Activated CD4-positive, alpha-beta T cell treated with anti-CD3 and anti-CD28 coated beads for 36 hours (primary cell): ENCODE results near the gene CRYGN. TPM values are rescaled to one million over a fixed set of nuclear protein-coding genes. Genes with fewer than 3 reads are reported as not detected.

Source experiments
- ATAC-seq: fragments of 200-7000 bp; cut with Tn5 transposase; one replicate; pipeline ENCODE4 v1.10.0; 2021; ENCODE audit warnings: mild to moderate bottlenecking, moderate library complexity
- CTCF ChIA-PET: fragments of 350-600 bp; sonication (Branson Sonifier 250); formaldehyde crosslinking; loops from one replicate; lab custom pipeline; 2021; ENCODE audit warnings: antibody characterized with exemption; lab: Charles Lee
- POLR2A ChIA-PET: fragments of 350-600 bp; sonication (Branson Sonifier 250); formaldehyde crosslinking; loops from one replicate; lab custom pipeline; 2021; ENCODE audit warnings: antibody characterized with exemption, inconsistent platforms; lab: Charles Lee
- DNase-seq: peaks from one replicate; pipeline ENCODE4 v3.0.0-alpha.2; 2020
- H3K27ac Mint-ChIP-seq: one replicate; pipeline ENCODE4 v1.8.0; 2021; ENCODE audit warnings: mixed read lengths
- H3K27me3 Mint-ChIP-seq: one replicate; pipeline ENCODE4 v1.8.0; 2021; ENCODE audit warnings: mixed read lengths
- H3K36me3 Mint-ChIP-seq: one replicate; pipeline ENCODE4 v1.8.0; 2021; ENCODE audit warnings: low read depth, mixed read lengths
- H3K4me1 Mint-ChIP-seq: one replicate; pipeline ENCODE4 v1.8.0; 2021; ENCODE audit warnings: mixed read lengths
- H3K4me3 Mint-ChIP-seq: one replicate; pipeline ENCODE4 v1.8.0; 2021; ENCODE audit warnings: mild to moderate bottlenecking, moderate library complexity, mixed read lengths
- H3K9me3 Mint-ChIP-seq: one replicate; pipeline ENCODE4 v1.8.0; 2021; ENCODE audit warnings: low read depth, mixed read lengths
- intact Hi-C, 2 experiments: fragments of 100-400 bp; cut with DNase I in 1 of 2; cut with micrococcal nuclease in 1 of 2; formaldehyde crosslinking; loops; one replicate each; pipeline versions ENCODE4 v1.14.2 to v1.15.1; 2022 to 2024; cut with DNase I, micrococcal nuclease
- total RNA-seq, 2 experiments: library from RNA; stranded (reverse); gene quantifications; one replicate each; pipeline ENCODE4 v1.2.3, GENCODE V29; 2021

CRYGN gene
- total RNA-seq, 2 experiments from 2014 or later, result 0.11 TPM; not detected in 1

DNA sequence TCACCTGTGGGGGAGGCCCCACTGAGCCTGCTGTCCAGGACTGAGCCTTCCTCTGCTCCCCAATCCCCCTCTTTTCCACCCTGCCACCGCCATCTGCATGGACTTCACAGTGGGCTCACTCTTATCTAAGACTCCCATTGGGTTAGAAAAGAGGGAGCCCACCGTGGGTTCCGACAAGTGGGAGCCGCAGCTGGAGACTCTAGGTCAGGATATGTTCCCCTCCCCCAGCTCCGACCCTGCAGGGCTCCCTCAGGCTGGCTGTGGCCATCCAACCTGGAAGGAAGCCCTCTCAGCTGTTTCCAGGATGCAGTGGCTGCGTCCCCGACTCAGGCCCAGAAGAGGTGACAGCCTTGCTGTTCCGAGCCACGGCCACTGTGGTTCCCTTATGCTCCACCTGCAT is 34.9 kb downstream of the CRYGN start:
- H3K9me3 Mint-ChIP-seq, result no peaks in the 10 kb centered on the region
- H3K4me1 Mint-ChIP-seq, result peaks cover 6% of the 10 kb centered on the region
- no peak overlapping the region for H3K4me3 Mint-ChIP-seq
- ChIA-PET POLR2A (no interaction called here), CTCF (interaction anchor here (0.6 kb wide), 1 partner anchor 35 kb away, joined by 3 read pairs; the partner anchor contains the start of gene CRYGN)
- DNase-seq (no peak), ATAC-seq (no peak)
- intact Hi-C loops, result no loop called here
- H3K27me3 Mint-ChIP-seq, result peaks cover 10% of the 10 kb centered on the region
- H3K27ac Mint-ChIP-seq, result no peak overlapping the region
- no peaks in the 10 kb centered on the region for H3K36me3 Mint-ChIP-seq

- ATAC-seq (no peak), DNase-seq (no peak)
- Mint-ChIP-seq H3K4me3 (no peak overlapping the region), H3K4me1 (peaks cover 6% of the 10 kb centered on the region), H3K9me3 (no peaks in the 10 kb centered on the region), H3K36me3 (no peaks in the 10 kb centered on the region), H3K27me3 (peaks cover 10% of the 10 kb centered on the region), H3K27ac (no peak overlapping the region)
- CTCF ChIA-PET, result interaction anchor here (0.6 kb wide), 1 partner anchor 36 kb away, joined by 3 read pairs; the partner anchor contains the start of gene CRYGN
- POLR2A ChIA-PET, result no interaction called here
- intact Hi-C loops, result no loop called here
Measured at GRCh38 chr7:151404216-151405011, 35.5 kb downstream of the CRYGN start.

DNA sequence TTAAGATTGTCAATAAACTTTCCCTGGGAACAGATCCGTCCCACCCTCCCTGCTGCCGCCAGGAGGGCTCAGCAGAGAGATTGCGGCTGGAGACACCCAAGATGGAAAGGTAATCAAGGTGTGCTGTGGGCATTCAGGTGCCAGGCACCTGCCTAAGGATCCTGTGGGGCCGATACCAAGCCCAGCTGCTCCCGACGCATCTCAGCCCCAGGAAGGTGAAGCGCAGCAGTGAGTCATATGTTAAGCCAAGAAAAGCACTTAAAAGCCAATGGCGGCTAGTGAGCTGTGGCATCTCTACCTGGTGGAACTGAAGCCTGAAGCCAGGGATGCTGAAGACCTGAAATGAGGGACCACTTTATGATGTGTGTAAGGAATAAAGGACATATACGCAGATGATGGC is 36.2 kb downstream of the CRYGN start:
- ChIA-PET CTCF (no interaction called here), POLR2A (no interaction called here)
- ATAC-seq (no peak), DNase-seq (no peak)
- intact Hi-C loops, result no loop called here
- Mint-ChIP-seq H3K4me3 (no peak overlapping the region), H3K36me3 (no peaks in the 10 kb centered on the region), H3K27me3 (peaks cover 6% of the 10 kb centered on the region), H3K27ac (no peak overlapping the region), H3K9me3 (no peaks in the 10 kb centered on the region), H3K4me1 (peaks cover 3% of the 10 kb centered on the region)

- ChIA-PET POLR2A (no interaction called here), CTCF (interaction anchor here (0.7 to 1.0 kb wide), 2 partner anchors 9 to 12 kb away, joined by 3 to 4 read pairs; no protein-coding TSS in a partner anchor)
- intact Hi-C loops, result no loop called here
- no peak overlapping the region for H3K4me3 Mint-ChIP-seq
- ATAC-seq (no peak), DNase-seq (no peak)
- H3K36me3 Mint-ChIP-seq, result no peaks in the 10 kb centered on the region
- peaks cover 2% of the 10 kb centered on the region for H3K27me3 Mint-ChIP-seq
- no peak overlapping the region for H3K27ac Mint-ChIP-seq
- H3K9me3 Mint-ChIP-seq, result peaks cover 4% of the 10 kb centered on the region
- H3K4me1 Mint-ChIP-seq, result peaks cover 3% of the 10 kb centered on the region
Measured at GRCh38 chr7:151402029-151402835, 37.7 kb downstream of the CRYGN start.

DNA sequence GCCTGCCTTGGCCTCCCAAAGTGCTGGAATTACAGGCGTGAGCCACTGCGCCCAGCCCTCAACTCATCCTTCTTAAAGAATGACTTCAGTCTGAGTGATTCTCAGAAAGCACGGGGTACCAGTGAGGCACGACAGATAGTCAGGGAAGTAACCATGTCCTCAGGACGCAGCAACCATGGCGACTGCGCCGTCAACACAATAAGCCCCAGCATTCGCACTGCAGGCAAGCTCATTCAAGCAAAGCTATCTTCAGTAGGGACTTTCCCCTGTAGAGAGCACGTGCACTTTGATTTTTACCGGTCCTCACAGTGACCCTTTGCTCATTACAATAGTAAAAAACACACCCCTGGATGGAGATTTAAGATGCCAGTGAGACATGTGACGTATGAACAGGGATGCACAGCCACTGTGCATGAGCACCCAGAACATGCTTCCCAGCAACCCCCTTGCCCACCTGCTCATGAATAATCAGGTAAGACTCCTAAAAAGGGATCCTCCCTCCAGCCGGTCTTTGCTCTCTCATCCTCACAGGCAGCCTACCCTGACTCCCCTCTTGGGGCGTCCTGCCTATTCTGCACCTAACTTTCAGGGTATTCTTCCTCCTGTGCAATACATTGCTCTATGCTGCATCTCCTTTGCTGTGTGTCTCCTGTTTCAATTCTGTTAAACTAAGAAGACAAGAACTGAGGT is 39.2 kb downstream of the CRYGN start:
- H3K9me3 Mint-ChIP-seq, result peaks cover 4% of the 10 kb centered on the region
- ChIA-PET CTCF (no interaction called here), POLR2A (no interaction called here)
- ATAC-seq (no peak), DNase-seq (no peak)
- H3K27ac Mint-ChIP-seq, result no peak overlapping the region
- intact Hi-C loops, result no loop called here
- H3K36me3 Mint-ChIP-seq, result no peaks in the 10 kb centered on the region
- H3K4me1 Mint-ChIP-seq, result peaks cover 3% of the 10 kb centered on the region
- no peaks in the 10 kb centered on the region for H3K27me3 Mint-ChIP-seq
- H3K4me3 Mint-ChIP-seq, result no peak overlapping the region

DNA sequence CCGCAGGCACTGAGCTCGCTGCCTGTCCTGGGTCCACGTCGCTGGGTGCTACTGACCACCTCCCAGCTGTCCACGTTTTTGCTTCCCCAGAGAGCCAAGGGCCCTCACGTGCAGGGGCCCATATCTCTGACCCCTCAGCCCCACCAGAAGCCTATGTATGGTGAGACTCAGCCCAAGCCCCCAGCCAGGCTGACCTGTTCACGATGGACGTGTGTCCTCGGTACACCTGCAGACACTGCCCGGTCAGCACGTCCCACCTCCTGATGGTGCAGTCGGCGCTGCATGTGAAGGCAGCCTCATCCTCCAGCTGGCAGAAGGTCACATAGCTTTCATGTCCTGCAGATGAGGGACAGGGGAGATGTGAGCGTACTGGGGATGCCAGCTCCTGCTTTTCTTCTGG is 40.0 kb downstream of the CRYGN start:
- ATAC-seq, result no peak
- ChIA-PET CTCF (interaction anchor here (1.3 to 1.5 kb wide), 2 partner anchors 49 to 53 kb away, joined by 5 to 7 read pairs; no protein-coding TSS in a partner anchor), POLR2A (no interaction called here)
- Mint-ChIP-seq H3K9me3 (peaks cover 4% of the 10 kb centered on the region), H3K4me3 (no peak overlapping the region), H3K27me3 (no peaks in the 10 kb centered on the region), H3K27ac (no peak overlapping the region), H3K36me3 (no peaks in the 10 kb centered on the region), H3K4me1 (peaks cover 3% of the 10 kb centered on the region)
- no peak for DNase-seq
- intact Hi-C loops, result no loop called here

GRCh38 chr7:151399305-151399601 is 40.7 kb downstream of the CRYGN start:
- Mint-ChIP-seq H3K27ac (no peak overlapping the region), H3K27me3 (no peaks in the 10 kb centered on the region), H3K4me3 (no peak overlapping the region), H3K9me3 (peaks cover 4% of the 10 kb centered on the region), H3K36me3 (no peaks in the 10 kb centered on the region), H3K4me1 (peaks cover 3% of the 10 kb centered on the region)
- intact Hi-C loops, result no loop called here
- ATAC-seq (no peak), DNase-seq (no peak)
- POLR2A ChIA-PET, result no interaction called here
- CTCF ChIA-PET, result interaction anchor here (0.6 to 1.5 kb wide), 3 partner anchors 13 to 54 kb away, joined by 3 to 7 read pairs (median 5); no protein-coding TSS in a partner anchor

DNA sequence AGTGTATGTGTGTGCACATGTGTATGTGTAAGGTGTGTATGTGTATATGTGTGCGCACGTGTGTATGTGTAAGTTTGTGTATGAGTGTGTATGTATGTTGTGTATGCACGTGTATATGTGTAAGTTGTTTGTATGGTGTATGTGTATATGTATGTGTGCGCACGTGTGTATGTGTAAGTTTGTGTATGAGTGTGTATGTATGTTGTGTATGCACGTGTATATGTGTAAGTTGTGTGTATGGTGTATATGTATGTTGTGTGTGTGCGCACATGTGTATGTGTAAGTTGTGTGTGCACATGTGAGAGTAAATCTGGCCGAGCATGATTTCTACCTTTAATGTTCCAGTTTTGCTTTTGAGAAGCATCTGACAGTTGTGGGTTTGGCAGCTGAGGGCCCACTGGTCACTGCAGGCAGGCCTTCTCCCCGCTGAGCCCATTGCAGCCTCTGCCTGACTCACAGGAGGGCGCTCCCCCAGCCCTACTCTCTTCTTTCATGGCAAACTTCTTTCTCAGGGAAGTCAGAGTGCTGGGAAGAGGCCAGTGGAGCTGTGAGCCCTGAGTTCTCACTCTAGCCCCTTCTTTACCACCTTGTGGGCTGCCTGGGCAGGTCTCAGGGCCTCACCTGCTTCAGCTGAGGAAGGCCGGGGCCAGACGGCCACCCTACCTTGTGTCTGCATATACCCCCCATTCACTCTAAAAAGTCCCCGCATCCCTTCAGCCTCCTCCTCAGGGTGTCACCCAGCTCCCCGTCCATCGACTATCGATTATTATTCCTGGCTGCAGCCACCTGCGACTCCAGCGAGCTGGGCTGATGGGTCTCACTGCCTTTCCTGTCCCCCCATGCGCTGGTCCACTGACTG is 41.3 kb downstream of the CRYGN start:
- peaks cover 4% of the 10 kb centered on the region for H3K9me3 Mint-ChIP-seq
- H3K27ac Mint-ChIP-seq, result no peak overlapping the region
- H3K36me3 Mint-ChIP-seq, result no peaks in the 10 kb centered on the region
- H3K4me3 Mint-ChIP-seq, result no peak overlapping the region
- ChIA-PET POLR2A (no interaction called here), CTCF (interaction anchor here (0.6 to 1.5 kb wide), 3 partner anchors 13 to 54 kb away, joined by 3 to 7 read pairs (median 5); no protein-coding TSS in a partner anchor)
- DNase-seq (no peak), ATAC-seq (no peak)
- intact Hi-C loops, result no loop called here
- peaks cover 3% of the 10 kb centered on the region for H3K4me1 Mint-ChIP-seq
- no peaks in the 10 kb centered on the region for H3K27me3 Mint-ChIP-seq

DNA sequence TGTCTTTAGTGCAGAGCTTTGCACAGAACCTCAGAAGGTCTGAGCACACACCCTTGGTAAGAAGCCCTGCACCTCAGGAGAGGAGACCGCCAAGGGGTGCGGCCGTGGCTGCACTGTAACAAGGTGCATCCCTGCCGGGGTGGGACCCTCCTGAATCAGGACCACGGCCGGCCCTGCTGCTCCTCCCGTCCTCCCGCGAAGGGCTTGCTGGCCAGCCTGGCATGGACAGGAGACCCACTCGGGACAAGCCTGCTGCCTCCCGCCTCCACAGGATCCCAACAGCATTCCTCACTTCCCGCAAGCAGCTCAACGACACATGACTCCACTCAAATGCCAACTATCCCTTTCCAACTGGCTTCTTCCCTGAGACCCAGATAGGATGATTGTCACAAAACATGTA is 42.9 kb downstream of the CRYGN start:
- Mint-ChIP-seq H3K27ac (no peak overlapping the region), H3K27me3 (no peaks in the 10 kb centered on the region), H3K4me1 (peaks cover 3% of the 10 kb centered on the region), H3K36me3 (no peaks in the 10 kb centered on the region), H3K4me3 (no peak overlapping the region), H3K9me3 (peaks cover 4% of the 10 kb centered on the region)
- CTCF ChIA-PET, result no interaction called here
- intact Hi-C loops, result no loop called here
- POLR2A ChIA-PET, result interaction anchor here (0.6 kb wide), 1 partner anchor 47 kb away, joined by 3 read pairs; no protein-coding TSS in a partner anchor
- no peak for DNase-seq
- ATAC-seq, result no peak

DNA sequence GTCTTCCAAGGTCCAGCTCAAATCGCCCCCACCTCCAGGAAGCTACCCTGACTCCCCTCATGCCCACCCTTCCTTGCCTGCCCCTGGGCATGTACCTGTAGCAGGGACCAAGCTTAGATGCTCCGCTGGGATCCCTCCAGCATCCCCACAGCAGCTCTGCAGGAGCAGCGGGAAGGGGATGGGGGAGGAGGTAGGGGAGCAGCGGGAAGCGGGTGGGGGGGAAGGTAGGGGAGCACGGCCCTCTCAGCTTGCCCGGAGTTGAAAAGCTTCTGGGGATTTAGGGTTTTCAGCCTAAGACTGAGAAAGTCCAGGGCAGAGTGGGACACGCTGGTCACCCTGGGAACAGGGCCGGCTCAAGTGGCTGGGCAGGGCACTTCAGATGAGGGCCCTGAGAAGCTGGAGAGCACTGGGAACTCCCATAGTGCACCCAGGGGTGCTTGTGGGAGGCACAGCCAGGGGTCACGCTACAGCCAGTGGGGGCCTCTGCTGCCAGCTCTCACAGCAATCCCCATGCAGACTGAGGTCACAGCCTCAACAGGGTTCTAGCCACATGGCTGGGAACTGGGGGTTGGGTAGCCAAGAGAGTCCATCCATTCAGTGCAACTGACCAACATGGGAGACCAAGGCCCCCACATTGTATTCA is 43.5 kb downstream of the CRYGN start:
- no peak for ATAC-seq
- Mint-ChIP-seq H3K27ac (no peak overlapping the region), H3K9me3 (peaks cover 4% of the 10 kb centered on the region), H3K36me3 (no peaks in the 10 kb centered on the region), H3K4me1 (peaks cover 3% of the 10 kb centered on the region), H3K27me3 (no peaks in the 10 kb centered on the region), H3K4me3 (no peak overlapping the region)
- no peak for DNase-seq
- POLR2A ChIA-PET, result interaction anchor here (0.6 kb wide), 1 partner anchor 47 kb away, joined by 3 read pairs; no protein-coding TSS in a partner anchor
- CTCF ChIA-PET, result interaction anchor here (0.7 kb wide), 2 partner anchors 41 to 51 kb away, joined by 3 read pairs; no protein-coding TSS in a partner anchor
- intact Hi-C loops, result no loop called here
